ENCODE data around the gene TIMM10B. TPM values are rescaled to one million over a fixed set of nuclear protein-coding genes. Genes with fewer than 3 reads are reported as not detected.
A peak's percentile ranks its signal among the peaks of the same experiment; 100 is the strongest.

TIMM10B gene
- total RNA-seq, 4 donors from 2014 or later, result 41.1 to 45.1 (median 42.7) TPM

- Histone ChIP-seq H3K4me1 (no peaks in the 10 kb centered on the region), H3K27me3 (no peaks in the 10 kb centered on the region), H3K36me3 (peaks cover 4 to 51% (median 32%) of the 10 kb centered on the region in 4 donors), H3K9me3 (no peaks in the 10 kb centered on the region), H3K4me3 (no peak overlapping the region), H3K27ac (replicated peaks in 1 of 4) (no peak overlapping the region)
- WGBS, result 85% methylated on average over 2 of the region's 2 CpGs
- intact Hi-C loops (cut with DNase I), result loop anchor here (5.0 kb wide), 2 partner anchors 151 to 176 kb away; partner anchors contain the start of gene MRPL17
- no peak for DNase-seq (ENCODE audit: extremely low spot score)
- TF ChIP-seq POLR2A (IDR thresholded peaks at IDR 0.05; ENCODE audit: low read depth) (no peak), POLR2AphosphoS5 (IDR thresholded peaks at IDR 0.05) (no peak), EP300 (IDR thresholded peaks at IDR 0.05) (no peak), CTCF (IDR thresholded peaks at IDR 0.05) (no peak)
Measured at GRCh38 chr11:6530848-6531247, 49.5 kb downstream of the TIMM10B start.

- 7% methylated on average over 1 of the region's 1 CpG for WGBS
- Histone ChIP-seq H3K27me3 (no peaks in the 10 kb centered on the region), H3K36me3 (peaks cover 4 to 51% (median 32%) of the 10 kb centered on the region in 4 donors), H3K9me3 (no peaks in the 10 kb centered on the region), H3K4me3 (no peak overlapping the region), H3K4me1 (no peaks in the 10 kb centered on the region), H3K27ac (replicated peaks in 1 of 4) (no peak overlapping the region)
- no peak for DNase-seq (ENCODE audit: extremely low spot score)
- TF ChIP-seq POLR2A (IDR thresholded peaks at IDR 0.05; ENCODE audit: low read depth) (no peak), CTCF (IDR thresholded peaks at IDR 0.05) (peak; percentile 60 to 82 (median 80))
- intact Hi-C loops (cut with DNase I), result loop anchor here (5.0 kb wide), 2 partner anchors 151 to 176 kb away; partner anchors contain the start of gene MRPL17
Measured at GRCh38 chr11:6531267-6531752, 50.0 kb downstream of the TIMM10B start.

Other genes starting within 250 kb of the TIMM10B start
- 10 to 100 TPM; 22.6 to 39.3 (median 30.1) TPM for gene FHIP1B, start 246.9 kb upstream of the TIMM10B start, total RNA-seq
- gene CNGA4, start 242.4 kb upstream of the TIMM10B start, total RNA-seq, result not detected
- not detected for gene CCKBR, start 221.7 kb upstream of the TIMM10B start, total RNA-seq
- gene CAVIN3, start 161.0 kb upstream of the TIMM10B start, total RNA-seq, result 100 to 1,000 TPM; 172 to 298 (median 264) TPM
- gene SMPD1, start 91.0 kb upstream of the TIMM10B start, total RNA-seq, result 10 to 100 TPM; 28.2 to 37.9 (median 30.8) TPM
- gene APBB1, start 62.4 kb upstream of the TIMM10B start, total RNA-seq, result 100 to 1,000 TPM in 2 of 4 donors, 10 to 100 TPM in 2; 63.1 to 166 (median 109) TPM
- 1 to 10 TPM in 1 of 4 donors, under 1 TPM in 3; 0.50 to 1.2 (median 0.69) TPM for gene HPX, start 40.5 kb upstream of the TIMM10B start, total RNA-seq
- gene TRIM3, start 7.6 kb upstream of the TIMM10B start, total RNA-seq, result 10 to 100 TPM; 26.6 to 47.6 (median 35.3) TPM
- gene ARFIP2, start 170 bp upstream of the TIMM10B start, total RNA-seq, result 10 to 100 TPM; 43.9 to 51.2 (median 48.6) TPM
- gene DNHD1, start 15.8 kb downstream of the TIMM10B start, total RNA-seq, result 10 to 100 TPM in 1 of 4 donors, 1 to 10 TPM in 3; 6.1 to 14.5 (median 7.0) TPM
- 10 to 100 TPM; 12.4 to 34.0 (median 27.0) TPM for gene RRP8, start 122.1 kb downstream of the TIMM10B start, total RNA-seq
- 100 to 1,000 TPM; 481 to 652 (median 606) TPM for gene ILK, start 122.3 kb downstream of the TIMM10B start, total RNA-seq
- 10 to 100 TPM; 24.2 to 51.1 (median 43.4) TPM for gene TAF10, start 130.7 kb downstream of the TIMM10B start, total RNA-seq
- gene TPP1, start 137.9 kb downstream of the TIMM10B start, total RNA-seq, result 10 to 100 TPM; 44.4 to 71.5 (median 54.9) TPM
- gene DCHS1, start 174.3 kb downstream of the TIMM10B start, total RNA-seq, result 10 to 100 TPM; 27.0 to 60.9 (median 34.0) TPM
- gene MRPL17, start 201.8 kb downstream of the TIMM10B start, total RNA-seq, result 10 to 100 TPM; 13.3 to 22.9 (median 19.4) TPM